Lung (tissue), 12 donors: ENCODE data around the gene KLK13. TPM values are rescaled to one million over a fixed set of nuclear protein-coding genes. Genes with fewer than 3 reads are reported as not detected.
A peak's percentile ranks its signal among the peaks of the same experiment; 100 is the strongest.

ENCODE experiments used
- ATAC-seq: fragments of 200-7000 bp; cut with Tn5 transposase; one replicate; pipeline ENCODE4 v1.9.1; 2020; ENCODE audit warnings: moderate number of reproducible peaks; ENCODE audit not compliant: insufficient read depth, low FRiP score
- DNase-seq, 3 donors: peaks; one replicate each; pipeline ENCODE4 v3.0.0-alpha.2; 2013 to 2017
- H3K27ac ChIP-seq, 2 donors: one replicate each; pipeline ENCODE4 v1.5.1; 2013; ENCODE audit warnings: mild to moderate bottlenecking in 2 of 2, moderate library complexity in 2 of 2, control low read depth in 1 of 2, inconsistent platforms in 1 of 2, low read depth in 1 of 2, low read length in 1 of 2
- H3K27me3 ChIP-seq, 3 donors: one replicate each; pipeline ENCODE4 v1.5.1; 2013; ENCODE audit warnings: low read length in 2 of 3; ENCODE audit not compliant: control insufficient read depth in 3 of 3, insufficient read depth in 3 of 3
- H3K36me3 ChIP-seq, 4 donors: one replicate each; pipeline ENCODE4 v1.5.1; 2013; ENCODE audit warnings: low read length in 4 of 4, mild to moderate bottlenecking in 1 of 4, moderate library complexity in 1 of 4; ENCODE audit not compliant: control insufficient read depth in 4 of 4, insufficient read depth in 4 of 4
- H3K4me1 ChIP-seq, 5 donors: one replicate each; pipeline ENCODE4 v1.5.1; 2013; ENCODE audit warnings: low read length in 5 of 5, mild to moderate bottlenecking in 2 of 5, moderate library complexity in 1 of 5; ENCODE audit not compliant: control insufficient read depth in 5 of 5, insufficient read depth in 5 of 5
- H3K4me3 ChIP-seq: one replicate; pipeline ENCODE4 v1.5.1; 2013; ENCODE audit warnings: mild to moderate bottlenecking, control low read depth, moderate library complexity
- H3K9ac ChIP-seq, 2 donors: one replicate each; pipeline ENCODE4 v1.5.1; 2013; ENCODE audit warnings: low read length in 2 of 2, control low read depth in 1 of 2; ENCODE audit not compliant: insufficient read depth in 1 of 2
- H3K9me3 ChIP-seq, 4 donors: one replicate each; pipeline ENCODE4 v1.5.1; 2013; ENCODE audit warnings: low read length in 3 of 4, mild to moderate bottlenecking in 1 of 4, moderate library complexity in 1 of 4; ENCODE audit not compliant: control insufficient read depth in 4 of 4, insufficient read depth in 3 of 4
- WGBS, 2 donors: extraction: QIAGEN DNeasy Blood & Tissue Kit; methylation state at CpG; one replicate each; pipeline ENCODE4 v1.1.7; 2013; 5-methylcytosine and 5-hydroxymethylcytosine counted together
- polyA plus RNA-seq, 2 donors: library from polyadenylated mRNA; stranded (reverse); fragments of 200-250 nt; gene quantifications; one replicate each; pipeline ENCODE4 v1.2.1, GENCODE V29; 2013
- total RNA-seq, 2 donors: library from RNA; depleted of rRNA in 1 of 2; stranded (reverse); fragments of >200 nt in 1 of 2; gene quantifications; one replicate each; pipeline ENCODE4 v1.2.1, GENCODE V29; 2014 to 2021
- TF ChIP-seq, protein P1 (sequence below): IDR thresholded peaks from 2 replicates; pipeline ENCODE4 v1.5.1; 2012; ENCODE audit warnings: mild to moderate bottlenecking; ENCODE audit errors: control extremely low read depth, extremely low read depth
- donor health status: control.
- donor health status: control.
- donor health status: Bipolar disorder and iron deficiency.
- donor health status: healthy.
- donor health status: DM: yes; HTN: yes; CAD: no.

KLK13 gene
- total and polyA plus RNA-seq, 4 donors, result 0.65 to 9.3 (median 3.1) TPM

DNA sequence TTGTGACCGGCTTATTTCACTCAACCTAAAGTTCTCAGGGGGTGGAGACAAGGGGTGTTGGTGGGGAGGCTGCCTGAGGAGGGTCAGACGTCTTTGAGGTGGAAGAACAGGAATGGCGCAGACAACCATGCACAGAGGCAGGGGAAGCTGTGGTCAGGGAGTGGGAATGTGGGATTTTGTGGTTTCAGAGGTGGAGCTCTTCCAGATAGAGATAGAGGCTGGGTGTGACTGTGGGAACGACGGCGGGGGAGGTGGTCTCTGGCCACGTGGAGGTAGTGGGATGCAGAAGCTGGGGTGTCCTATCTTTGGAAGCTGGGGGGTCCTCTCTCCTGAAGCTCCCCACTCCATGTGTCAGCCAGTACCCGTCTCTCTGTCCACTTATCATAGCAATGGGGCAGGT is 25.6 kb upstream of the KLK13 start:
- Histone ChIP-seq H3K4me3 (no peak overlapping the region), H3K9me3 (no peaks in the 10 kb centered on the region), H3K27me3 (no peaks in the 10 kb centered on the region), H3K27ac (no peak overlapping the region), H3K36me3 (no peaks in the 10 kb centered on the region), H3K4me1 (peaks cover 0 to 8% (median 0%) of the 10 kb centered on the region in 5 donors), H3K9ac (no peak overlapping the region)
- TF ChIP-seq, protein P1, sequence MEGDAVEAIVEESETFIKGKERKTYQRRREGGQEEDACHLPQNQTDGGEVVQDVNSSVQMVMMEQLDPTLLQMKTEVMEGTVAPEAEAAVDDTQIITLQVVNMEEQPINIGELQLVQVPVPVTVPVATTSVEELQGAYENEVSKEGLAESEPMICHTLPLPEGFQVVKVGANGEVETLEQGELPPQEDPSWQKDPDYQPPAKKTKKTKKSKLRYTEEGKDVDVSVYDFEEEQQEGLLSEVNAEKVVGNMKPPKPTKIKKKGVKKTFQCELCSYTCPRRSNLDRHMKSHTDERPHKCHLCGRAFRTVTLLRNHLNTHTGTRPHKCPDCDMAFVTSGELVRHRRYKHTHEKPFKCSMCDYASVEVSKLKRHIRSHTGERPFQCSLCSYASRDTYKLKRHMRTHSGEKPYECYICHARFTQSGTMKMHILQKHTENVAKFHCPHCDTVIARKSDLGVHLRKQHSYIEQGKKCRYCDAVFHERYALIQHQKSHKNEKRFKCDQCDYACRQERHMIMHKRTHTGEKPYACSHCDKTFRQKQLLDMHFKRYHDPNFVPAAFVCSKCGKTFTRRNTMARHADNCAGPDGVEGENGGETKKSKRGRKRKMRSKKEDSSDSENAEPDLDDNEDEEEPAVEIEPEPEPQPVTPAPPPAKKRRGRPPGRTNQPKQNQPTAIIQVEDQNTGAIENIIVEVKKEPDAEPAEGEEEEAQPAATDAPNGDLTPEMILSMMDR, result no peak
- 62 to 63% methylated on average over 8 of the region's 8 CpGs for WGBS, 2 donors
- DNase-seq (peak in 1 of 3 donors; percentile 8), ATAC-seq (no peak)

DNA sequence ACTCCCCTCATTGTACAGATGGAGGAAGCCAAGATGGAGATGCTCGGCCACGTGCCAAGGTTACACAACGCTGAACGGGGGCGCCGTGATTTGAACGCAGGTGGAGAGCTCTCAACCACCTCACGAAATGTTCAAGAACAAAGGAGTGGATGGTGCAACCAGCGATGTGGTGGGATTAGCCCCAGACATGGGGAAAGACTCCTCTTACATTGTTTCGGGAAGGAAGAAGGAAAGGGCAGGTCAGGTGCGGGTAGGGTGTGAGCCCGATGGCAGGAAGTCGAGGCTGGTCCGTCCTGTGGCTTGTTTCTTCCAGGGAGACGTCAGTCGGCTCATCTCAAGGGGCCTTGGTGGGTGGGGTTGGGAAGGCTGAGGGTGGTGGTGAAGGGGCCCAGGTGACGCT is 24.9 kb upstream of the KLK13 start:
- Histone ChIP-seq H3K27me3 (no peaks in the 10 kb centered on the region), H3K4me3 (no peak overlapping the region), H3K4me1 (peaks cover 0 to 8% (median 0%) of the 10 kb centered on the region in 5 donors), H3K27ac (no peak overlapping the region), H3K9ac (no peak overlapping the region), H3K9me3 (no peaks in the 10 kb centered on the region), H3K36me3 (no peaks in the 10 kb centered on the region)
- WGBS, 2 donors, result 62 to 72% methylated on average over 17 of the region's 17 CpGs
- TF ChIP-seq, protein P1, result no peak
- DNase-seq, result peak in 1 of 3 donors; percentile 13
- no peak for ATAC-seq

DNA sequence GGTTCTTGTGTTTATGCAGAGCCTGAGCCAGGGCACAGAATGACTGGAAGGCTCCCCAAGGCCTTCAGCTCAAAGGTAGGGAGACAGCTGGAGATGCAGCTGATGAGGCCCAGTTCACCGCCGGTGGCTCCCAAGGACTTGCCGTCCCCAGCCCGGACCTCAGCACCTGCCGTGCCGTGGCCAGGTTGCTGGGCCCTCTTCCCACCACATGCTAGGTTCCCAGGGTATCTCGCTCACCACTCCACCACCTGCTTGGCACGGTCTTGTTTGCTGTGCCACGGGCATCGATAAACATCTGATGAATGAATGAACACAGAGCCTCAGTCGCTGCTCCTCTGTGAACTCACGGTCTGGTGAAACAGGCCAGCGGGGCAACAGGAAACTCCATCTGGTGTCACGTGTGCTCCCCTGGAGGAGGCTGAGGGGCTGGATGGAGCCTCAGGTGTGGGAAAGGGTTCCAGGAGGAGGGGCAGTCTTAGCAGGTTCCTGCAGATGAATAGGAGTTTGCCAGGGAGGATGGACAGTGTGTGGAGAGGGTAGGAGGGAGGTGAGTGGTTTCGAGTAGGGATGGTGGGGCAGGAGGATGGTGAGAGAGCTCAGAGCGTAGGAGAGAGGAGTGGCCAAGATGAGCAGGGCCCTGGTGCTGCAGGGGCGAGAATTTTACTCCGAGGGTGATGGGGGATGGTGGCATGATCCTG is 21.4 kb upstream of the KLK13 start:
- H3K36me3 ChIP-seq, result no peaks in the 10 kb centered on the region
- DNase-seq (no peak), ATAC-seq (no peak)
- TF ChIP-seq, protein P1, result no peak
- H3K9ac ChIP-seq, result no peak overlapping the region
- peaks cover 0 to 8% (median 0%) of the 10 kb centered on the region in 5 donors for H3K4me1 ChIP-seq
- no peak overlapping the region for H3K27ac ChIP-seq
- no peaks in the 10 kb centered on the region for H3K27me3 ChIP-seq
- no peak overlapping the region for H3K4me3 ChIP-seq
- peaks cover 0 to 1% (median 0%) of the 10 kb centered on the region in 4 donors for H3K9me3 ChIP-seq
- 81 to 89% methylated on average over 18 of the region's 18 CpGs for WGBS, 2 donors
